ENCODE data around the gene TREX2.

Gene TREX2

DNA sequence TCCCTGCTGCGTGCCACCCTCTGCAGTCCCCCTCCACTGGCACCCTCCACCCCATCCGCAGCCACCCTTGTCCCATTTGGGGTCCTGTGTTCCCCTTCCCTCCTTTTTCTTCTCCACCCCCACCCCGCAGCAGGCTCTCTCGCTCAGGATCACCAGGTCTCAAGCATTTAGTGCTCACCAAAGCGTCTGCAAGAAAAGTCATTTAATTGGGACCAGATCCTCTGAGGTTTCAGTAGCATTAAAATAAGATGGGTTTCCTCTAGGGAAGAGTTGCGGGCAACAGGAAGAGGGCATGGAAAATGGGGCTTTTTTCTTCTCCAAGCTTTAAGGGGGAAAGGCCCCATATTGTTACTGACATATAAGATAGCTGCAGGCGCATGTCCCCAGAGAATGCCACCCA, 29.4 kb upstream of the TREX2 start:
- no peak for DNase-seq (ENCODE audit: extremely low read depth, insufficient read length)
- H3K4me3 ChIP-seq (replicated peaks; ENCODE audit: low read depth, low read length), result no peak overlapping the region
- TF ChIP-seq, protein P1, sequence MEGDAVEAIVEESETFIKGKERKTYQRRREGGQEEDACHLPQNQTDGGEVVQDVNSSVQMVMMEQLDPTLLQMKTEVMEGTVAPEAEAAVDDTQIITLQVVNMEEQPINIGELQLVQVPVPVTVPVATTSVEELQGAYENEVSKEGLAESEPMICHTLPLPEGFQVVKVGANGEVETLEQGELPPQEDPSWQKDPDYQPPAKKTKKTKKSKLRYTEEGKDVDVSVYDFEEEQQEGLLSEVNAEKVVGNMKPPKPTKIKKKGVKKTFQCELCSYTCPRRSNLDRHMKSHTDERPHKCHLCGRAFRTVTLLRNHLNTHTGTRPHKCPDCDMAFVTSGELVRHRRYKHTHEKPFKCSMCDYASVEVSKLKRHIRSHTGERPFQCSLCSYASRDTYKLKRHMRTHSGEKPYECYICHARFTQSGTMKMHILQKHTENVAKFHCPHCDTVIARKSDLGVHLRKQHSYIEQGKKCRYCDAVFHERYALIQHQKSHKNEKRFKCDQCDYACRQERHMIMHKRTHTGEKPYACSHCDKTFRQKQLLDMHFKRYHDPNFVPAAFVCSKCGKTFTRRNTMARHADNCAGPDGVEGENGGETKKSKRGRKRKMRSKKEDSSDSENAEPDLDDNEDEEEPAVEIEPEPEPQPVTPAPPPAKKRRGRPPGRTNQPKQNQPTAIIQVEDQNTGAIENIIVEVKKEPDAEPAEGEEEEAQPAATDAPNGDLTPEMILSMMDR (IDR thresholded peaks at IDR 0.05; ENCODE audit: insufficient read depth, low read length, poor library complexity, severe bottlenecking), result no peak
- H3K27me3 ChIP-seq (replicated peaks; ENCODE audit: control insufficient read depth, insufficient read depth, low read length), result no peaks in the 10 kb centered on the region
- no peaks in the 10 kb centered on the region for H3K36me3 ChIP-seq (ENCODE audit: control insufficient read depth, insufficient read depth, low read length)

DNA sequence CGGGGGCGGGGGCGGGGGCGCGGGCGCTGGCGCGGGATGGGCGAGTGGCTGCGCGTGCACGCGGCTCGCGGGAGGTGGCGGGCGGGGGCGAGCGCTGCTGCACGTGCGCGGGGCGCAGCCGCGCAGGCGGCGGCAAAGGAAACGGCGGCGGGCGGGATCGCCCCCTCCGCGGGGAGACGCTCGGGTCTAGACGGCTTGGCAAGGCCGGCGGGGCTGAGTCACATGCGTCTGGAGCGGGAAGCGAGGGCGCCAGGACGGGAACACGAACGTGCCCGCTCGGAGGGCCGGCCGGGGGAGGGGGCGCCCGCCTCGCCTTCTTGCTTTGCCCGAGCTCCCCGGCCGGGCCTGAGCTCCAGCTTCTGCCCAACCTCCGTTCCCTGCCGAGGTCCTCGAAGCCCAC, 28.9 kb upstream of the TREX2 start:
- TF ChIP-seq, protein P1 (IDR thresholded peaks at IDR 0.05; ENCODE audit: insufficient read depth, low read length, poor library complexity, severe bottlenecking), result no peak
- no peak for DNase-seq (ENCODE audit: extremely low read depth, insufficient read length)
- no peaks in the 10 kb centered on the region for H3K36me3 ChIP-seq (ENCODE audit: control insufficient read depth, insufficient read depth, low read length)
- H3K27me3 ChIP-seq (replicated peaks; ENCODE audit: control insufficient read depth, insufficient read depth, low read length), result no peaks in the 10 kb centered on the region
- no peak overlapping the region for H3K4me3 ChIP-seq (replicated peaks; ENCODE audit: low read depth, low read length)

DNA sequence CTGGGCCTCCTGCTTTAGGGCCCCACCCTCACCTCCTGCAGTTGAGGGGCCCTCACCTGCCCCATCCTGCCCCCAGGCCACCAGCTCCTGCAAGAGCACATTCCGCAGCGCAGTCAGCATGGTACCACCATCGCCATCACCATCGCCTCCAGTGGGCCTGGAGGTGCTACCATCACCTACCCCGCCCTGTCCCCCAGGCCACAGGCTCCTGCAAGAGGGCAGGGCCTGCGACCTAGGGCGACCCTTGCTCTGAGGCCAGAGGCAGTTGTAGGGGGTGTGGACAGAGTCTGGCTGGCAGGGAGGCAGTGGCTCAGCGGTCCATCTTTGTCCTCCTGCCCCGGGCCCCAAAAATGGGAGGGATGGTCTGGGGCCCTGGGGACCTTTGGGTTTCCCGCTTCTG, 28.4 kb upstream of the TREX2 start:
- no peaks in the 10 kb centered on the region for H3K36me3 ChIP-seq (ENCODE audit: control insufficient read depth, insufficient read depth, low read length)
- TF ChIP-seq, protein P1 (IDR thresholded peaks at IDR 0.05; ENCODE audit: insufficient read depth, low read length, poor library complexity, severe bottlenecking), result no peak
- DNase-seq (ENCODE audit: extremely low read depth, insufficient read length), result no peak
- no peak overlapping the region for H3K4me3 ChIP-seq (replicated peaks; ENCODE audit: low read depth, low read length)
- no peaks in the 10 kb centered on the region for H3K27me3 ChIP-seq (replicated peaks; ENCODE audit: control insufficient read depth, insufficient read depth, low read length)

DNA sequence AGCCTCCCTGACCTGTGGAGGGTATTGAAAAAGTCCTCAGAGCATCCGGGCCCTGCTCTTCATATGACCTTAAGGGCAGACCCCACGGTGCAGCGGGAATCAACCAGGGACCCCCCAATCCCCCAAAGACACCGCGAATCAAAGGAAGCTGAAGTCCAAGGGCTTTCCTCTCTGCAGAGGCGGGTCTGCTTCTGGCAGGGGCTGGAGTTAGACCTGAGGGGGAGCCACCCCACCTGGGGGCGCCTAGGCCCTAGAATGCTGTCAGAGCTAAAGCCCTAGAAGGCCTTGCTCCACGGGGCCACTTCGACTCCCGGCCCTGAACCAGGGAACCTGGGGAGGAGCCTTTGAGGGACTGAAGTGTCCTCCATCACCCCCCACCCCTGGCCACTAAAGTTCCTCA, 27.3 kb upstream of the TREX2 start:
- H3K36me3 ChIP-seq (ENCODE audit: control insufficient read depth, insufficient read depth, low read length), result no peaks in the 10 kb centered on the region; the same call in none of the 2 replicates
- no peak for DNase-seq (ENCODE audit: extremely low read depth, insufficient read length)
- H3K27me3 ChIP-seq (replicated peaks; ENCODE audit: control insufficient read depth, insufficient read depth, low read length), result no peaks in the 10 kb centered on the region
- TF ChIP-seq, protein P1 (IDR thresholded peaks at IDR 0.05; ENCODE audit: insufficient read depth, low read length, poor library complexity, severe bottlenecking), result no peak
- no peak overlapping the region for H3K4me3 ChIP-seq (replicated peaks; ENCODE audit: low read depth, low read length)

- Histone ChIP-seq H3K36me3 (ENCODE audit: control insufficient read depth, insufficient read depth, low read length) (no peaks in the 10 kb centered on the region; the same call in none of the 2 replicates), H3K4me3 (replicated peaks; ENCODE audit: low read depth, low read length) (no peak overlapping the region), H3K27me3 (replicated peaks; ENCODE audit: control insufficient read depth, insufficient read depth, low read length) (no peaks in the 10 kb centered on the region)
- TF ChIP-seq, protein P1 (IDR thresholded peaks at IDR 0.05; ENCODE audit: insufficient read depth, low read length, poor library complexity, severe bottlenecking), result no peak
- DNase-seq (ENCODE audit: extremely low read depth, insufficient read length), result no peak
Measured at GRCh38 chrX:153471663-153472280, 25.9 kb upstream of the TREX2 start.

All from GM06990 (cell line).